ENCODE data around the gene PCDHB3. TPM values are rescaled to one million over a fixed set of nuclear protein-coding genes. Genes with fewer than 3 reads are reported as not detected.
A peak's percentile ranks its signal among the peaks of the same experiment; 100 is the strongest.
"Not testable (repeated sequence)": the region's sequence is repeated elsewhere in the genome, so short reads cannot be mapped to it uniquely, and the experiment has no call there.

The PCDHB3 gene
- total RNA-seq, 4 donors from 2014 or later: 0.30 to 0.76 (median 0.71) TPM

DNA sequence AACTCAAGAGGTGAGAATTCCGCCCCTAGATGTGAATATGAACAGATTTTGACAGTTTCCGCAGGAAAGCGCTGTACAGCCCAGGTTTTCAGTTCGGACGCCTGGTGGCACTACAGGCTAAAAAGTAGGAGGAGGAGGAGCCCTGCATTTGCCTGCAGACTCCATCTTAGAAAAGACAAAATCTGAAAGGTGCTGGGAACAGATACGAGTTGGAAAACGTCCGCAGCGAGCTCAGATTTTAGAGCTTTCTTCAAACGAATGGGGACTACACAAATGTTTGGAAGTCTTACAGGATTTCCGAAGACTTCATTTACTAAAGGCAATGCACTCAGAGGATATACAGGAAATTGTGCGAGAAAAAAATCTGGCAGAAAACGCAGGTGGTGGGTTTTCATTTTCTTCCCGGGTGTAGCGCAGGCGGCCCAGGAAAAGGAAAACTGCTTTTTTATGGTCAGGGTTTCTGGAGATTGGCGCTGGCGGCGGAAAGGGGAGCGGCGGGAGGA lies 15.7 kb upstream of the PCDHB3 start:
- Histone ChIP-seq H3K27ac (peak overlapping the region in 1 of 4 donors; percentile 42), H3K27me3 (peaks cover 0 to 10% (median 0%) of the 10 kb centered on the region in 4 donors), H3K4me3 (peak overlapping the region; percentile 24 to 56 (median 37)), H3K36me3 (no peaks in the 10 kb centered on the region), H3K9me3 (peaks cover 0 to 4% (median 0%) of the 10 kb centered on the region in 3 donors), H3K4me1 (no peaks in the 10 kb centered on the region)
- WGBS, 2 donors: 11 to 16% methylated on average over 21 of the region's 21 CpGs
- TF ChIP-seq, protein P1, sequence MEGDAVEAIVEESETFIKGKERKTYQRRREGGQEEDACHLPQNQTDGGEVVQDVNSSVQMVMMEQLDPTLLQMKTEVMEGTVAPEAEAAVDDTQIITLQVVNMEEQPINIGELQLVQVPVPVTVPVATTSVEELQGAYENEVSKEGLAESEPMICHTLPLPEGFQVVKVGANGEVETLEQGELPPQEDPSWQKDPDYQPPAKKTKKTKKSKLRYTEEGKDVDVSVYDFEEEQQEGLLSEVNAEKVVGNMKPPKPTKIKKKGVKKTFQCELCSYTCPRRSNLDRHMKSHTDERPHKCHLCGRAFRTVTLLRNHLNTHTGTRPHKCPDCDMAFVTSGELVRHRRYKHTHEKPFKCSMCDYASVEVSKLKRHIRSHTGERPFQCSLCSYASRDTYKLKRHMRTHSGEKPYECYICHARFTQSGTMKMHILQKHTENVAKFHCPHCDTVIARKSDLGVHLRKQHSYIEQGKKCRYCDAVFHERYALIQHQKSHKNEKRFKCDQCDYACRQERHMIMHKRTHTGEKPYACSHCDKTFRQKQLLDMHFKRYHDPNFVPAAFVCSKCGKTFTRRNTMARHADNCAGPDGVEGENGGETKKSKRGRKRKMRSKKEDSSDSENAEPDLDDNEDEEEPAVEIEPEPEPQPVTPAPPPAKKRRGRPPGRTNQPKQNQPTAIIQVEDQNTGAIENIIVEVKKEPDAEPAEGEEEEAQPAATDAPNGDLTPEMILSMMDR (IDR thresholded peaks at IDR 0.05): peak in 2 of 6 experiments; percentile 32 to 37
- TF ChIP-seq POLR2A (IDR thresholded peaks at IDR 0.05): no peak
- intact Hi-C loops (cut with DNase I): no loop called here
- DNase-seq: no peak

DNA sequence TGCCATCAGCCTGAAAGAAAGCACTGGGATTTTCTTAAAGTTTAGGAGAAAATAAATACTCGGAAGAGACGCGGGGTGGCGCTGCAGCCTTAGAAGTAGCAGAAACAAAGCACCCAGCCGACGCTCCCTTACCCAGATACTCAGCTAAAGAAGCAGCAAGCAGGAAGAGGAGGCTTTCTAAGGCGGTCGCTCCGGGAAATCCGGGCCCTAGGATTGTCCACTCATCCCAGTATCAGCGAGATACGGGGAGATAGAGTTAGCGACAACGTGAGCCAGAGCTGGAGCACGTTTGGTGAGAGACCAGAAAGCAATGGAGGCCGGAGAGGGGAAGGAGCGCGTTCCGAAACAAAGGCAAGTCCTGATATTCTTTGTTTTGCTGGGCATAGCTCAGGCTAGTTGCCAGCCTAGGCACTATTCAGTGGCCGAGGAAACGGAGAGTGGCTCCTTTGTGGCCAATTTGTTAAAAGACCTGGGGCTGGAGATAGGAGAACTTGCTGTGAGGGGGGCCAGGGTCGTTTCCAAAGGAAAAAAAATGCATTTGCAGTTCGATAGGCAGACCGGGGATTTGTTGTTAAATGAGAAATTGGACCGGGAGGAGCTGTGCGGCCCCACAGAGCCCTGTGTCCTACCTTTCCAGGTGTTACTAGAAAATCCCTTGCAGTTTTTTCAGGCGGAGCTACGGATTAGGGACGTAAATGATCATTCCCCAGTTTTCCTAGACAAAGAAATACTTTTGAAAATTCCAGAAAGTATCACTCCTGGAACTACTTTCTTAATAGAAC lies 5.6 kb upstream of the PCDHB3 start, which contains the start of gene PCDHB2:
TSS of gene PCDHB2 (plus strand) at position 135 of the 782 bp plus-strand sequence. CDS start at position 311, 176 bp downstream.
- Histone ChIP-seq H3K36me3 (no peaks in the 10 kb centered on the region), H3K27ac (no peak within 1 kb of the TSS), H3K4me3 (peak within 1 kb of the TSS; percentile 14 to 59 (median 36)), H3K27me3 (peaks cover 0 to 26% (median 0%) of the 10 kb centered on the region in 4 donors), H3K4me1 (no peaks in the 10 kb centered on the region), H3K9me3 (peaks cover 0 to 32% (median 30%) of the 10 kb centered on the region in 3 donors)
- DNase-seq: no peak
- TF ChIP-seq POLR2A (IDR thresholded peaks at IDR 0.05): no peak
- TF ChIP-seq, protein P1 (IDR thresholded peaks at IDR 0.05): peak in 3 of 6 experiments; percentile 11 to 36 (median 27)
- intact Hi-C loops (cut with DNase I): no loop called here
- WGBS, 2 donors: 23 to 31% methylated on average over 24 to 28 of the region's 29 CpGs

DNA sequence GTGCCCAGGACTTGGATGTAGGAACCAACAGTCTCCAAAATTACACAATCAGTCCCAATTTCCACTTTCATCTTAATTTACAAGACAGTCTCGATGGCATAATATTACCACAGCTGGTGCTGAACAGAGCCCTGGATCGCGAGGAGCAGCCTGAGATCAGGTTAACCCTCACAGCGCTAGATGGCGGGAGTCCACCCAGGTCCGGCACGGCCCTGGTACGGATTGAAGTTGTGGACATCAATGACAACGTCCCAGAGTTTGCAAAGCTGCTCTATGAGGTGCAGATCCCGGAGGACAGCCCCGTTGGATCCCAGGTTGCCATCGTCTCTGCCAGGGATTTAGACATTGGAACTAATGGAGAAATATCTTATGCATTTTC lies 5.0 kb upstream of the PCDHB3 start:
- Histone ChIP-seq H3K27ac (no peak overlapping the region), H3K9me3 (peaks cover 0 to 34% (median 33%) of the 10 kb centered on the region in 3 donors), H3K4me1 (no peaks in the 10 kb centered on the region), H3K4me3 (peak overlapping the region in 3 of 4 donors; percentile 35 to 59 (median 36)), H3K36me3 (no peaks in the 10 kb centered on the region), H3K27me3 (peaks cover 0 to 27% (median 0%) of the 10 kb centered on the region in 4 donors)
- no peak for DNase-seq
- TF ChIP-seq, protein P1 (IDR thresholded peaks at IDR 0.05): no peak
- no peak for TF ChIP-seq POLR2A (IDR thresholded peaks at IDR 0.05)
- WGBS, 2 donors: 34 to 53% methylated on average over 12 of the region's 12 CpGs
- intact Hi-C loops (cut with DNase I): no loop called here

DNA sequence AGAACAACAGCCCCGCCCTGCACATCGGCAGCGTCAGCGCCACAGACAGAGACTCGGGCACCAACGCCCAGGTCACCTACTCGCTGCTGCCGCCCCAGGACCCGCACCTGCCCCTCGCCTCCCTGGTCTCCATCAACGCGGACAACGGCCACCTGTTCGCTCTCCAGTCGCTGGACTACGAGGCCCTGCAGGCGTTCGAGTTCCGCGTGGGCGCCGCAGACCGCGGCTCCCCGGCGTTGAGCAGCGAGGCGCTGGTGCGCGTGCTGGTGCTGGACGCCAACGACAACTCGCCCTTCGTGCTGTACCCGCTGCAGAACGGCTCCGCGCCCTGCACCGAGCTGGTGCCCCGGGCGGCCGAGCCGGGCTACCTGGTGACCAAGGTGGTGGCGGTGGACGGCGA lies 4.1 kb upstream of the PCDHB3 start:
- Histone ChIP-seq H3K9me3 (peaks cover 0 to 43% (median 42%) of the 10 kb centered on the region in 3 donors), H3K27me3 (peaks cover 0 to 33% (median 0%) of the 10 kb centered on the region in 4 donors)
- H3K27ac ChIP-seq; intact Hi-C loops (cut with DNase I); H3K36me3 ChIP-seq; H3K4me3 ChIP-seq; DNase-seq; H3K4me1 ChIP-seq: not testable (repeated sequence)
- WGBS, 2 donors: no CpG with 5 or more reads among the region's 46 CpGs

GRCh38 chr5:141096586-141096985 lies 3.7 kb upstream of the PCDHB3 start:
- no CpG with 5 or more reads among the region's 38 CpGs for WGBS, 2 donors
- H3K4me1 ChIP-seq; DNase-seq; H3K4me3 ChIP-seq; H3K27ac ChIP-seq; intact Hi-C loops (cut with DNase I); H3K36me3 ChIP-seq: not testable (repeated sequence)
- H3K9me3 ChIP-seq: peaks cover 0 to 47% (median 46%) of the 10 kb centered on the region in 3 donors
- H3K27me3 ChIP-seq: peaks cover 0 to 33% (median 0%) of the 10 kb centered on the region in 4 donors

- no peaks in the 10 kb centered on the region for H3K4me1 ChIP-seq
- peaks cover 0 to 18% (median 0%) of the 10 kb centered on the region in 4 donors for H3K27me3 ChIP-seq
- H3K27ac ChIP-seq: no peak overlapping the region
- peaks cover 0 to 44% (median 33%) of the 10 kb centered on the region in 3 donors for H3K9me3 ChIP-seq
- peak overlapping the region in 3 of 4 donors; percentile 15 to 41 (median 20) for H3K4me3 ChIP-seq
- WGBS, 2 donors: 59 to 67% methylated on average over 14 to 19 of the region's 20 CpGs
- intact Hi-C loops (cut with DNase I): no loop called here
- H3K36me3 ChIP-seq: no peaks in the 10 kb centered on the region
- TF ChIP-seq, protein P1 (IDR thresholded peaks at IDR 0.05): no peak
- no peak for TF ChIP-seq POLR2A (IDR thresholded peaks at IDR 0.05)
- no peak for DNase-seq
These were observed 786 bp downstream of the PCDHB3 start for GRCh38 chr5:141101059-141101458.

DNA sequence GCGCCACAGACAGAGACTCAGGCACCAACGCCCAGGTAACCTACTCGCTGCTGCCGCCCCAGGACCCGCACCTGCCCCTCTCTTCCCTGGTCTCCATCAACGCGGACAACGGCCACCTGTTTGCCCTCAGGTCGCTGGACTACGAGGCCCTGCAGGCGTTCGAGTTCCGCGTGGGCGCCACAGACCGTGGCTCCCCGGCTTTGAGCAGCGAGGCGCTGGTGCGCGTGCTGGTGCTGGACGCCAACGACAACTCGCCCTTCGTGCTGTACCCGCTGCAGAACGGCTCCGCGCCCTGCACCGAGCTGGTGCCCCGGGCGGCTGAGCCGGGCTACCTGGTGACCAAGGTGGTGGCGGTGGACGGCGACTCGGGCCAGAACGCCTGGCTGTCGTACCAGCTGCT lies 1.8 kb downstream of the PCDHB3 start:
- DNase-seq; H3K4me1 ChIP-seq; intact Hi-C loops (cut with DNase I); H3K4me3 ChIP-seq; H3K27ac ChIP-seq; H3K36me3 ChIP-seq: not testable (repeated sequence)
- Histone ChIP-seq H3K9me3 (peaks cover 0 to 37% (median 34%) of the 10 kb centered on the region in 3 donors), H3K27me3 (peaks cover 0 to 18% (median 0%) of the 10 kb centered on the region in 4 donors)
- WGBS, 2 donors: 60% methylated on average over 1 of the region's 39 CpGs; no CpG with 5 or more reads in 1 of the 2 donors

GRCh38 chr5:141102471-141102870 lies 2.2 kb downstream of the PCDHB3 start:
- Histone ChIP-seq H3K27me3 (peaks cover 0 to 17% (median 0%) of the 10 kb centered on the region in 4 donors), H3K9me3 (peaks cover 0 to 37% (median 32%) of the 10 kb centered on the region in 3 donors)
- intact Hi-C loops (cut with DNase I); H3K4me3 ChIP-seq; H3K36me3 ChIP-seq; H3K27ac ChIP-seq; DNase-seq; H3K4me1 ChIP-seq: not testable (repeated sequence)
- WGBS, 2 donors: no CpG with 5 or more reads among the region's 38 CpGs
